MG63 (cell line): Measurements from ENCODE around the gene EYA2. TPM values are rescaled to one million over a fixed set of nuclear protein-coding genes. Genes with fewer than 3 reads are reported as not detected.

Experiments used
- DNase-seq: peaks from one replicate; pipeline ENCODE4 v3.0.0-alpha.2; 2020
- H3K27me3 ChIP-seq: fragments of 250-450 bp; sonication (Bioruptor Pico); 2 replicates; pipeline ENCODE4 v1.5.1; 2020; ENCODE audit warnings: mild to moderate bottlenecking, moderate library complexity
- H3K36me3 ChIP-seq: fragments of 250-450 bp; sonication (Bioruptor Pico); 2 replicates; pipeline ENCODE4 v1.5.1; 2020; ENCODE audit warnings: mild to moderate bottlenecking, moderate library complexity
- H3K4me3 ChIP-seq: fragments of 250-450 bp; sonication (Bioruptor Pico); 2 replicates; pipeline ENCODE4 v1.5.1; 2020; ENCODE audit warnings: mild to moderate bottlenecking, moderate library complexity
- H3K9me3 ChIP-seq: fragments of 250-450 bp; sonication (Bioruptor Pico); 2 replicates; pipeline ENCODE4 v1.5.1; 2020; ENCODE audit warnings: mild to moderate bottlenecking, moderate library complexity
- total RNA-seq: library from RNA; depleted of rRNA; stranded (reverse); fragments of >200 nt; shearing (Covaris generic); gene quantifications from 2 replicates; pipeline ENCODE4 v1.2.3, GENCODE V29; 2014; ENCODE audit warnings: low replicate concordance

Gene EYA2
- total RNA-seq, 1 experiment from 2014 or later, result 37.0 TPM

DNA sequence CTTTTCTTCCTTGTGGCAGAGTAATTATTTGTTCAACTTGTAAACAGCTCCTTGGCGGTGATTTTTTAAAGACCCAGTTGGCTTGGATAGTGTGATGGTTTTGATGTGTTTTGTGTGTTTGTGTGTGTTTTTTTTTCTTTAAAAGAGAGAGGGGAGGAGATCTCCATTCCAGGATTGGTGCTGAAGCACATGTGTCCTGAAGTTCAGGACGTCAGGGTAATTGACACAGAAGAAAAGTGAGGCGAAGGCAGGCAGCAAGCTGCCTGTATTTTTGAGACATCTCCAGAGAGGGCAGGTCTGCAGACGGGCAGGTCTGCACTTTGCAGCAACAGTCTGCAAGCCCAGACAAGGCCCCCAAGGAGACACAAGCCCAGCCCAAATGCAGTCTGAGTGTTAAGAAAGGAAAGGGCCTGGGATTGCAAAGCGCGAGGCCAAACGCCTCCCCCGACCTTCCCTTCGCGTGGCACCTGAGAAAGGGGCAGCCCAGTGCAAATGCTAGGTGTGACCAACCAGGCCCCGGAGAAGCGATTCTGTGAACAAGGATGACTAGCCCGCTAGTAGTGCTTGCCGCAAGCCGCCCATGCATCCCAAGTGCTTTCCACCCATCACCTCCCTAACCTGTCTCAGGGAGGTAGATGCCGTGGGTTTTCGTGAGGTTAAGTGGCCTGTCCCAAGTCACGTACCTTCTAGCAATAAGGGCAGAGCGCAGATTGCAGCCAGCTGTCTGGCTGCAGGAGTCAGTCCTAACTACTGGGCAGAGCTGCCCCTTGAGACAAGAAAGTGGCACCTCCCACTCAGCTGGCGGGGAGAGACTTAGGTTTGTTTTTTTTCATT lies 231.3 kb downstream of the EYA2 start:
- Histone ChIP-seq H3K4me3 (no peak overlapping the region), H3K27me3 (no peaks in the 10 kb centered on the region), H3K9me3 (no peaks in the 10 kb centered on the region), H3K36me3 (no peaks in the 10 kb centered on the region; the same call in 1 of the 2 replicates)
- no peak for DNase-seq

DNA sequence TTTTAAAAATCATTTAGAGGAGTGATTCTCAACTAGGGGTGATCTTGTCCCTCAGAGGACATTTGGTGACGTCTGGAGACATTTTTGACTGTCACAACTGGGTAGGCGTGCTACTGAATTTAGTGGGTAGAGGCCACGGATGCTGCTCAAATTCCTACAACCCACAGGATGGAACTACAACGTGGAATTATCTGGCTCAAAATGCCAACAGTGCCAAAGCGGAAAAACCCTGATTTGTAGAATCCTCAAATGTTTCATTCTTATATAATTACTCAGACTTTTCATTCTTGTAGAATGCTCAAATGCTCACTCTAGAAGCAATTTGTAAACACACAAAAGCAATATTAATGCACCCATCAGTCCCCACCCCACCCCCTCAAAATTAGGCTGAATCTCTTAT lies 232.1 kb downstream of the EYA2 start:
- H3K9me3 ChIP-seq, result no peaks in the 10 kb centered on the region
- no peaks in the 10 kb centered on the region; the same call in 1 of the 2 replicates for H3K36me3 ChIP-seq
- H3K4me3 ChIP-seq, result no peak overlapping the region
- no peaks in the 10 kb centered on the region for H3K27me3 ChIP-seq
- DNase-seq, result no peak

DNA sequence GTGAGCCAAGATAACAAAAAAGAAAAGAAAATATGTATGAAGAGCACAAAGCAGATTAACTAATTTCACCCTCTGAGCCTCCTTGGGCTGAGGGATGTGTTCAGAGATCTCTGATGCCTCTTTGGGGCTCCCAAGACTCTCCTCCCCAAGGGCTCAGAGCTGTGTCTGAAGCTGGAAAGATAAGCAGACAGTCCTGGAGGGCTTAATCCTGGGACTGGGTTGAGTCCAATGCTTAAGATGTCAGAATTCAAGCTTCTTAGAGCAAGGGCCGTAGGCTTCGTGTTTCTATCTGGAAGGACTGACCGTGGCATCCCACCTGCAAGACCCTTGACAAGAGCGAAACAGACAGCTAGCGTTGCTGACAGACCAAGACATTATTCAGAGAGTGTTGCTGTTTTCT lies 232.9 kb downstream of the EYA2 start:
- no peaks in the 10 kb centered on the region for H3K9me3 ChIP-seq
- no peak for DNase-seq
- no peak overlapping the region for H3K4me3 ChIP-seq
- peaks cover 5% of the 10 kb centered on the region for H3K36me3 ChIP-seq
- no peaks in the 10 kb centered on the region for H3K27me3 ChIP-seq

DNA sequence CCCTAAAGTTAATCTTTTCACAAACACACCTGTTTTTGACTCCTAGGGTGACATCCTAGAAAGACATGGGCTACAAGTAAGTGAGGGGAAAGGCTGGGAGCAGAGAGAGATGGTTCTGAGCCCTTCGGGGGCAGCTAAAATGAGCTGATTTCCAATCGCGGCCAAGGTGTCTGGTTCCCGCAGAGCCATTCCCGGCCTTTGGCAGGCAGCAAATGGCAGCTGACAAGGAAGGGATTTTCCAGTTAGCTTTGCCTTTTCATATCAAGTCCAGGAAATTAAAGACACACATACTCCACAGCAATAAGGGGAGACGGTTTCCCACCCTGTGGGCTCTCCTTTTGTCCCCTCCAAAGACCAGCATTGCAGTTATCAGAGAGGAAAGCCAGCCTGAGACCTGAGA lies 233.4 kb downstream of the EYA2 start:
- Histone ChIP-seq H3K27me3 (no peaks in the 10 kb centered on the region), H3K36me3 (peaks cover 9% of the 10 kb centered on the region), H3K9me3 (no peaks in the 10 kb centered on the region), H3K4me3 (no peak overlapping the region)
- DNase-seq, result peak; percentile 13

DNA sequence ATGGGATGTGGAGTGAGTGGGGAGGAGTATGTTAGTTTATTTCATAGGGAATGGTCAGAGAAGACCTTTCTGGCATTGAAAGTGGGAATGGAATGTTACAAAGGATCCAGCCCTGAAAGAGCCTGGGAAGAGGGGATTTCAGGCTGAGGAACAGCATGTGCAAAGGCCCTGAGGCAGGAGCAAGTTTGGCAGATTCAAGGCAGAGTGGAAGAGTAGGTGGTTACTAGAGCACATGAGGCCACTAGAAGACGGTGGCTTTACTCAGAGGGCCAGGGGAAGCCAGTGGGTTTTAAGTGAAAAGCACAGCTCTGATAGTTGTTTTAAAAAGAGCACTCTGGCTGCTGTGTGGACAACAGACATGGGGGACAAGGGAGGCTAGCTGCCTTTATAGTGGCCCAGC lies 234.7 kb downstream of the EYA2 start:
- no peaks in the 10 kb centered on the region for H3K27me3 ChIP-seq
- H3K36me3 ChIP-seq, result peaks cover 9% of the 10 kb centered on the region
- H3K9me3 ChIP-seq, result no peaks in the 10 kb centered on the region
- no peak overlapping the region for H3K4me3 ChIP-seq
- DNase-seq, result no peak

DNA sequence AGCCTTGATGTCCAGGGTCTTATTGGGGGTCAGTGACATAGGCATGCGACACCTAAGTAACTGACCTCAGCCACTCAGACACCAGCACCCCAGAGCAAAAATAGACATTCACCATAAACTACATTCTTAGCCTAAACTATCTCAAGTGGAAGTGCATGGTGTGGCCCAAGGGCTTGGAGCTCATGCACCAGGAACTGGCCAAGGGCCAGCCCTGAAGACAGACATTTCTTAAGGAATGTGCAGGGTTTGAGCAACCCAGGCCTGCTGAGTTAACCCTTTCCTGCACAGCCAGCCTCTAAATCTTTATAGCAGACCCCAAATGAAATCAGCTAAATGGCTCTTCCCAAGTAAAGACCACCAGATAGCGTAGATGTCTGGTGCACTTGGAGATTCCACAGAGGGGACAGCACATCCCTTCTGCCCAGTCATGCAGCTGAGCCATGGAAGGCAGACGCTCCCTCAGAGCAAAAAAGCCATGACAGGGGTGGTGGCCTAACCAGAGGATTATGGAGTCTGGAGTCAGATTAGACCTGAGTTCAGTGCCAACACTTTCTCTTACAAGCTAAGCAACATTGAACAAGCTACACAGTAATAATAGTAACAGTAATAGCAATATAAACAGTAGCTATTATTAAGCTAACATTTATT lies 239.3 kb downstream of the EYA2 start:
- H3K4me3 ChIP-seq, result no peak overlapping the region
- H3K36me3 ChIP-seq, result peaks cover 9% of the 10 kb centered on the region
- no peaks in the 10 kb centered on the region for H3K9me3 ChIP-seq
- no peaks in the 10 kb centered on the region for H3K27me3 ChIP-seq
- peak; percentile 80 for DNase-seq

DNA sequence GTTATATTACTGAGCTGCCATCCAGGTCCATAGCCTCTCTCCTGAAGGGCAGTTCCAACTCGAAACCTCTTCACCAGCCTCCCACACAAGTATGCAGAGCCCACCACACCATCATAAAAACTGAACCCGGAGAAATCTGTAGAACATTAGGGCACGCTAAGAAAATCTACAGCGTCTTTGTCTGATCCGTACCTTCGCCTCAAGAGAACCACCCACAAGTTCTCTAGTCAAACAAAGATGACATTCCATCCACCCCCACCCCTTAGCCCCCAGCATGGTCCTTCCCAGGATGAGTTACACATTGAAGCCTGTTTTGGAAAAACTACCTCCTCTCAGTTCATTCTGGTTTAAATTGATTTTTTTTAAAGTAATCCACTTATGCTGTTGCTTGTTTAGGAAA lies 242.1 kb downstream of the EYA2 start:
- Histone ChIP-seq H3K9me3 (peaks cover 2% of the 10 kb centered on the region; the same call in 1 of the 2 replicates), H3K36me3 (peaks cover 16% of the 10 kb centered on the region), H3K4me3 (no peak overlapping the region), H3K27me3 (no peaks in the 10 kb centered on the region)
- DNase-seq, result no peak

DNA sequence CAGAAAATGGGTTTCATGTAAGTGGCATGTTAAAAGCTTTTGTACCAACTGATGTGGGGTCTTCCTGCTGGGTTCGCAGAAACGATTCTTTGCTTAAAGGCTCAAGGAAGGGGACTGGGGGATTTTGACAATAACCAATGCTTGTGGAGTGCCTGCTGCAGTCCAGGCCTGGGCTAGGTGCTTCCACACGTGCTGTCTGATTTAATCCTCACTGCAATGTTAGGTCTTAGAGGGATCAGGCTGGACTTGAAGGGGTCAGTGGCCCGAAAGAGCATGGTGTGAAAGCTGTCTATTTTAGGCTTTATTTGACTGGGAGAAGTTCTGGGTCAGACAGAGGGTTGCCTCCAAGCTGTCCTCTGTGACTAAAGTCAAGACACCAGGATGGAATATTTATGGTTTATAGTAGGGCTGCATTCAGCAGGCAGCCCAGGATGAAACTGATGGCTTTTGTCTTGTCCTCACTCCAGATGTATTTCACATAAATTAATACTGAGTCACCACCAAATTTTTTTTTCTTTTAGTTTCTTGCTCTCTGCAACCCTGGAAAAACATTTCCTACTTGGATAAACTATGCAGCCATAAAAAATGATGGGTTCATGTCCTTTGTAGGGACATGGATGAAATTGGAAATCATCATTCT lies 242.7 kb downstream of the EYA2 start:
- no peaks in the 10 kb centered on the region for H3K27me3 ChIP-seq
- DNase-seq, result no peak
- H3K4me3 ChIP-seq, result no peak overlapping the region
- peaks cover 2% of the 10 kb centered on the region; the same call in 1 of the 2 replicates for H3K9me3 ChIP-seq
- peaks cover 13% of the 10 kb centered on the region for H3K36me3 ChIP-seq

DNA sequence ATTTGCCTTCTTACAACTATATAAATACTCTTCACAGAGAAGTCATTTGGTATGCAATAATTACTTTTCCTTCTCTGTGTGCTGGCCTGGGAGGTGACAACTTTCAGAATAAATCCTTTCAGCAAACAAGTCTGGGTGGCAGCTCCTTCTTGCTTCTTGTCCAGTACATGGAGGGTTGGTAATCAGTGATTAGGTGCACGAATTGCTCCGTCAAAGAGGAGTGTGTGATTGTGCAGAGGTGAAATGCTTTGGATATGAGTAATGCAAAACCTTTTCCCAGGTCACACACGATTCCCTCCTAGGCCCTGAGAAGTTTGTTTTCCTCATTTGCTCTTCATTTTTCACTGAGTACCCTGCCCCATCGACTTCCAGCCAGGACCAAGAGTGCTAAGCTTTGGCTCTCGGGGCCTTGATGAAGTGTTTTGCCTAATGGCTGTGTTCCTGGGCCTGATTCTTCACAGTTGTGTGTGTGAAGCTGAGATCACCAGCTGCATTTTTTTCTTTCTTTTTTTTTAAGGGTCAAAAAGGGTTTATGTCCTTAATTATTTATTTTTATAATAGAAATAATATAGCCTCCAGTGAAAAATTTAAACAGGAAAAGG lies 245.4 kb downstream of the EYA2 start:
- no peak overlapping the region for H3K4me3 ChIP-seq
- H3K9me3 ChIP-seq, result peaks cover 2% of the 10 kb centered on the region; the same call in 1 of the 2 replicates
- H3K36me3 ChIP-seq, result peaks cover 11% of the 10 kb centered on the region
- H3K27me3 ChIP-seq, result no peaks in the 10 kb centered on the region
- DNase-seq, result no peak

DNA sequence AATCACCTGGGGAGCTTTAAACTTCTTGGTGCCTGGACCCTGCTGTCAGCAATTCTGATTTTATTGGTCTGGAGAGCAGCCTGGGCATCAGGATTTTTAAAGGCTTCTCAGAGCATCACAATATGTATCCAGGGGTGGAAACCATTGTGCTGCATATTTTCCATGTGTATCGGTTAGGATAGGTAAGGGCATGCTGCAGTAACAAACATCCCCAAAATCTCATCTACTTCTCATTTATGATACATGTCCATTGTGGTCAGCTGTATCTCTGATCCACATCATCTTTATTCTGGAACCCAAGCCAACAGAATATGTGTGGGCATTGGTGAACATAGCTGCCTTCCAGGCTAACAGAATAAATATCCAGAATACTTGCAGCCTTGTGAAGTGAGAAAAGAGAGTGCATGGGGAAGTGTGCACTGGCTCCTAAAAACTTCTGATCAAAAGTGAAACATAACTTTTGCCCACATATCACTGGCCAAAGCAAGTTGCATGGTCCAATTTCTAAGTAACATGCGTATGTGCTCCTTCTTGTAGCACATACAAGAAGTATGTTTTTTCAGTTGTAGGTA lies 246.8 kb downstream of the EYA2 start:
- Histone ChIP-seq H3K27me3 (no peaks in the 10 kb centered on the region), H3K36me3 (peaks cover 11% of the 10 kb centered on the region), H3K4me3 (no peak overlapping the region), H3K9me3 (peaks cover 2% of the 10 kb centered on the region; the same call in 1 of the 2 replicates)
- no peak for DNase-seq

DNA sequence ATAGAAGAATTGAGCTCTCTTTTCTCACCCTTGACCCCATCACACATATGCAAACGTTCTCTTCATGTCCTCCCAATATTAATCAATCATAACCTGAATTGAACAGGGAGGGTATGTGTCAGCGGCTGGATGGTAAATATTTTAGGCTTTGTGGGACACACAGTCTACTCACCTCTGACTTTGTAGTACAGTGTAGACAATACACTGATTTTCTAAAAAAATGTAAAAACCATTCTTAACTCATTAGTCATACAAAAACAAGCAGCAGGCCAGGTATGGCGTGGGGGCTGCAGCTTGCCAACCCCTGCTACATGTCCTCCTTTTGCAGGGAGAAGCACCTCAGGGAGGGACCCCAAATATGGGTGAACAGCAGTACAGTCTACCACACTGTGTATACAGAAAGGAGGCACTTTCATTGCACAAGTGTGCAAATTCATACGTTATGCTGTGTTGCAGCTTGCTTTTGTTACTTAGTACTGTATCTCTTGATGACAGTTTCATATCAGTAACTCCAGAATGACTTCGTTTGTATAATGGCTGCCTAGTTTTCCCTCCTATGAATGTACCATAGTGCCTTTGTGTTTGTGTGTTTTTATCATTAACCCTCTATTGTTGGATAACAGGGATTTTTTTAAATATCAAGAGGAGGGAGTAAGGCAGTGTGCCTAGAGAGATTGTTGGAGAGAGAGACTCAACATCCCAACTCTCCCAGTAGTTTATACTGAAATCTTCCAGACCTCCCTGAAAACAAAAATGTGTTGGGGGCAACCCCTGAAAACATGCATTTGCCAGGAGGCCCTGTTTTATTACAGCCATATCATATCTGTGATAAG lies 247.5 kb downstream of the EYA2 start:
- Histone ChIP-seq H3K4me3 (no peak overlapping the region), H3K9me3 (peaks cover 2% of the 10 kb centered on the region; the same call in 1 of the 2 replicates)
- DNase-seq, result no peak

DNA sequence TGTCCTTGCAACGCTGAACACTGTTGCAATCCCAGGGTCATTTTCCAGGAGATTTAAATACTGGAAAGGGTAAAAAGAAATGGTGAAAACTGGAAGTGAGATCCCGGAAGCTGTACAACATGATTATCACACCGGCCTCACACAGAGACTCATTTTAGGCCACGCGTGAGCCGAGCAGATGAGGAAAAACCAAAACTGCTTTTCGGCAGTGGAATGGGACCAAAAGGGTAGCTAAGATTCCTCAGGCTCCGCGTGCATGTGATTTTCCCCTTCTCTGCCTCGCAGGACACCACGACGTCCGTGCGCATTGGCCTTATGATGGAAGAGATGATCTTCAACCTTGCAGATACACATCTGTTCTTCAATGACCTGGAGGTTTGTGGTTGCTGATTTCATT lies 248.1 kb downstream of the EYA2 start:
- H3K4me3 ChIP-seq, result no peak overlapping the region
- peaks cover 2% of the 10 kb centered on the region; the same call in 1 of the 2 replicates for H3K9me3 ChIP-seq
- peaks cover 11% of the 10 kb centered on the region for H3K36me3 ChIP-seq
- H3K27me3 ChIP-seq, result no peaks in the 10 kb centered on the region
- no peak for DNase-seq

More for the DNA sequence above, 247.5 kb downstream of the EYA2 start:
- Histone ChIP-seq H3K27me3 (no peaks in the 10 kb centered on the region), H3K36me3 (peaks cover 11% of the 10 kb centered on the region)

DNA sequence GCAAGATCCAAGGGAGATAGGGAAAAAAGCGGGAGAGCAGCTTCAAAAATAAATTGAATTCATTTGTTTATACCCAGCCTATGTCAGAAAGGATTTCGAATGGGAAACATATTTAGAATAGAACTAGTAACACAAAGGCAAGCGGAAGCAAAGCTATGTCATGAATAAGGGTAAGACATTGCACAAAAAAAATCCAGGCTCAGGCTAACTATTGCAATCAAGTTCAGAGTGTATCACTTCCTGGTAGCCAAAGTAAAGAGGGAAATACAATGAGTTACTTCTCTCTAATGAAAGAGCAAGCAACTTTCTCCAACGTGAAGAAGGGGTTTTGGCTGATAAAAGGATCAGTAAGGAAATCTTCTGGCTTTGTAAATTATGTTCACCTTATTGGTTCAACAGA lies 249.0 kb downstream of the EYA2 start:
- no peak for DNase-seq
- Histone ChIP-seq H3K27me3 (no peaks in the 10 kb centered on the region), H3K36me3 (peaks cover 13% of the 10 kb centered on the region), H3K9me3 (peaks cover 2% of the 10 kb centered on the region; the same call in 1 of the 2 replicates), H3K4me3 (no peak overlapping the region)

DNA sequence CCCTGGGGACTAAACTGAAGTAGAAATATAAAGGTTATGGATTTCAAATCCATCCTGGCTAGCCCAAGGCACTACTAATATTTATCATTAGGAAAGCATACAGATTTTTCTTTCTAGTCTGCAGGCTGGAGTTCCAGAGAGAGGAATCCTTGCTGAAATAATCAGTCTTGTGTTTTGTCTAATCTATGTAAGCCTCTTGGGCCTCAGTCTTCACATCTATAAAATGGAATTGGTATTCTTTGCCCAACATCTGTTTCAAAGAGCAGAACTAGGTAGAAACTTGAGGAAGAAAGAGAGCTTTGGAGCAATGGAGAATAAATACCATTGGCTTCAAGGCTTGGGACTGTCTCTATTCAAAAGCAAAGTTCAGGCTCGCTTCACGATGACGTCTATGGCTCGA lies 249.8 kb downstream of the EYA2 start:
- Histone ChIP-seq H3K4me3 (no peak overlapping the region), H3K36me3 (peaks cover 13% of the 10 kb centered on the region), H3K9me3 (peaks cover 2% of the 10 kb centered on the region; the same call in 1 of the 2 replicates), H3K27me3 (no peaks in the 10 kb centered on the region)
- no peak for DNase-seq

DNA sequence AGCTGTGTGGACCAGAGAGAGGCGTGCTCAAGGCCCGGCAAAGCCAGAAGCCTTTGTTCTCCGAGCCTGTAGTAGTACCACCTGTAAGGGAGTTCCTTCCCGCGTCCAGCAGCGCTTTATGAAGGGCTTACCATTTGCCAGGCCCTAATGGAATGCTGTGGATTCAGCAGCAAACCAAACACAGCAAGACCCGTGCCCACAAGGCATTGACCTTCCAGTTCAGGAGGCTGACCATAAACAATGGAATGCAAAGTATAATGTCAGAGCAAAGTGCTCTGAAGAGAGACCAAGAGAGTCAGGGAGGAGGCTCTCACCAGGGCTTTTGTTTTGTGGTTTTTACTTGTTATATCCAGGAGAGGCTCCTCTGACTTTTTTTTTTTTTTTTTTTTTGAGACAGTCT lies 252.0 kb downstream of the EYA2 start:
- peaks cover 8% of the 10 kb centered on the region for H3K36me3 ChIP-seq
- H3K4me3 ChIP-seq, result no peak overlapping the region
- peak; percentile 74 for DNase-seq
- no peaks in the 10 kb centered on the region; the same call in 1 of the 2 replicates for H3K27me3 ChIP-seq
- no peaks in the 10 kb centered on the region for H3K9me3 ChIP-seq

DNA sequence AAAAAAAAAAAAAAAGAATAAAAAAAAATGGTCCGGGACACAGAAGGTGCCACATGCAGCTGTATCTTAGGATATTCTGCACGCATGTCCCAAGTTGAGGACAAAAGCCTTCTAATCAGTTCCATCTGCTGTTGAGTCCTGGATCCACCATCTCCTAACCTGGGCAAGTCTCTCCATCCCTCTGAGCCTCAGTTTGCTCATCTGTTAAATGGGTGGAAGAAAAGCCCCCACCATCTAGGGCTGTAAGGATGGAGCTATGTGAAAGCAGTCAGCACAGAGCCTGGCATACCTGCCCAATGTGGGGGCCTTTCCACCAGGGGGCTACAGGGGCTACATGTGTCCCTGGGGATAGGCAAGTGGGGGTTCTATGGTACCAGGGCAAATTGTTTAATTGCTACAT lies 253.4 kb downstream of the EYA2 start:
- no peaks in the 10 kb centered on the region; the same call in 1 of the 2 replicates for H3K27me3 ChIP-seq
- no peaks in the 10 kb centered on the region for H3K9me3 ChIP-seq
- no peak overlapping the region for H3K4me3 ChIP-seq
- peaks cover 8% of the 10 kb centered on the region for H3K36me3 ChIP-seq
- DNase-seq, result no peak
